Measurements from ENCODE around the gene MTG2. TPM values are rescaled to one million over a fixed set of nuclear protein-coding genes. Genes with fewer than 3 reads are reported as not detected.

The MTG2 gene
- total and polyA plus RNA-seq, 2 of the 13 experiments (the other 11 are each of a cell fraction or from before 2014, with no cell fraction given) = 20.4 to 37.8 TPM

- TF ChIP-seq, protein P1, sequence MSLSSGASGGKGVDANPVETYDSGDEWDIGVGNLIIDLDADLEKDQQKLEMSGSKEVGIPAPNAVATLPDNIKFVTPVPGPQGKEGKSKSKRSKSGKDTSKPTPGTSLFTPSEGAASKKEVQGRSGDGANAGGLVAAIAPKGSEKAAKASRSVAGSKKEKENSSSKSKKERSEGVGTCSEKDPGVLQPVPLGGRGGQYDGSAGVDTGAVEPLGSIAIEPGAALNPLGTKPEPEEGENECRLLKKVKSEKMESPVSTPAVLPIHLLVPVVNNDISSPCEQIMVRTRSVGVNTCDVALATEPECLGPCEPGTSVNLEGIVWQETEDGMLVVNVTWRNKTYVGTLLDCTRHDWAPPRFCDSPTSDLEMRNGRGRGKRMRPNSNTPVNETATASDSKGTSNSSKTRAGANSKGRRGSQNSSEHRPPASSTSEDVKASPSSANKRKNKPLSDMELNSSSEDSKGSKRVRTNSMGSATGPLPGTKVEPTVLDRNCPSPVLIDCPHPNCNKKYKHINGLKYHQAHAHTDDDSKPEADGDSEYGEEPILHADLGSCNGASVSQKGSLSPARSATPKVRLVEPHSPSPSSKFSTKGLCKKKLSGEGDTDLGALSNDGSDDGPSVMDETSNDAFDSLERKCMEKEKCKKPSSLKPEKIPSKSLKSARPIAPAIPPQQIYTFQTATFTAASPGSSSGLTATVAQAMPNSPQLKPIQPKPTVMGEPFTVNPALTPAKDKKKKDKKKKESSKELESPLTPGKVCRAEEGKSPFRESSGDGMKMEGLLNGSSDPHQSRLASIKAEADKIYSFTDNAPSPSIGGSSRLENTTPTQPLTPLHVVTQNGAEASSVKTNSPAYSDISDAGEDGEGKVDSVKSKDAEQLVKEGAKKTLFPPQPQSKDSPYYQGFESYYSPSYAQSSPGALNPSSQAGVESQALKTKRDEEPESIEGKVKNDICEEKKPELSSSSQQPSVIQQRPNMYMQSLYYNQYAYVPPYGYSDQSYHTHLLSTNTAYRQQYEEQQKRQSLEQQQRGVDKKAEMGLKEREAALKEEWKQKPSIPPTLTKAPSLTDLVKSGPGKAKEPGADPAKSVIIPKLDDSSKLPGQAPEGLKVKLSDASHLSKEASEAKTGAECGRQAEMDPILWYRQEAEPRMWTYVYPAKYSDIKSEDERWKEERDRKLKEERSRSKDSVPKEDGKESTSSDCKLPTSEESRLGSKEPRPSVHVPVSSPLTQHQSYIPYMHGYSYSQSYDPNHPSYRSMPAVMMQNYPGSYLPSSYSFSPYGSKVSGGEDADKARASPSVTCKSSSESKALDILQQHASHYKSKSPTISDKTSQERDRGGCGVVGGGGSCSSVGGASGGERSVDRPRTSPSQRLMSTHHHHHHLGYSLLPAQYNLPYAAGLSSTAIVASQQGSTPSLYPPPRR (CRISPR knock-in tag; IDR thresholded peaks at IDR 0.05; ENCODE audit: borderline replicate concordance) = no peak
- TF ChIP-seq ZNF569 (CRISPR knock-in tag; IDR thresholded peaks at IDR 0.05; ENCODE audit: borderline replicate concordance) (no peak), HNF1A (IDR thresholded peaks at IDR 0.05; ENCODE audit: low read depth) (no peak), HNF1A (CRISPR knock-in tag; IDR thresholded peaks at IDR 0.05; ENCODE audit: borderline replicate concordance) (no peak)
These were observed 24.3 kb upstream of the MTG2 start (continued) for GRCh38 chr20:62158541-62158940.

Measured in HepG2 (cell line).